GM19099 (cell line): ENCODE results near the gene STPG3.

ENCODE experiments used
- POLR2A ChIP-seq: IDR thresholded peaks from 3 replicates; pipeline ENCODE4 v1.6.1; 2011; ENCODE audit warnings: low read depth; ENCODE audit not compliant: insufficient read length; ENCODE audit errors: extremely low read depth

STPG3 gene

DNA sequence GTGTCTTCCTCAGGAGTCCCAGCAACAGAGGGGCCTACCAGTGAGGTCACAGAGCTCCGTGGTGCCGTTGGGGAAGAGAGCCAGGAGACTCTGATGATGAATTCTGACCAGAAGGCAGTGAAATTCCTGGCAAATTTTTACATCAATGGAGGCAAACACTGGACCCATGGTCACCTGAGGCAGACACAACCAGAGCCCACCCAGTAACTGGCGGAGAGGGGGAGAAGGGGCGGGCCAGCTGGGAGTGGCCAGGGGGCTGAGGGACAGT is at the start of gene STPG3:
TSS of gene STPG3 (plus strand) at position 93 of the 268 bp plus-strand sequence. CDS start at position 94, 1 bp downstream.
- no peak for TF ChIP-seq POLR2A

DNA sequence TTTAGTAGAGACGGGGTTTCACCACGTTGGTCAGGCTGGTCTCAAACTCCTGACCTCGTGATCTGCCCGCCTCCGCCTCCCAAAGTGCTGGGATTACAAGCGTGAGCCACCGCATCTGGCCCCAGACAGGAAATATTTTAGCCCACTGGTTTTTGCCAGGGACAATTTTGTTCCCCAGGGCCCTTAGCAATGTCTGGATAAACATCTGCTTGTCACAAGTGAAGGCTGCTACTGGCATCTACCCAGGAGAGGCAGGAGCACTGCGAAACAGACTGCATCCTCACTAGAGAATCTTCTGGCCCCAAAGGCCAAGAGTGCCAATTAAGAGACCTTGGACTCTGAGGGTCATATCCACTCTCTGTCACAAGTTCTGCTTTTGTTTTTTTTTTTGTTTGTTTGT is 48.1 kb upstream of the STPG3 start:
- no peak for TF ChIP-seq POLR2A

DNA sequence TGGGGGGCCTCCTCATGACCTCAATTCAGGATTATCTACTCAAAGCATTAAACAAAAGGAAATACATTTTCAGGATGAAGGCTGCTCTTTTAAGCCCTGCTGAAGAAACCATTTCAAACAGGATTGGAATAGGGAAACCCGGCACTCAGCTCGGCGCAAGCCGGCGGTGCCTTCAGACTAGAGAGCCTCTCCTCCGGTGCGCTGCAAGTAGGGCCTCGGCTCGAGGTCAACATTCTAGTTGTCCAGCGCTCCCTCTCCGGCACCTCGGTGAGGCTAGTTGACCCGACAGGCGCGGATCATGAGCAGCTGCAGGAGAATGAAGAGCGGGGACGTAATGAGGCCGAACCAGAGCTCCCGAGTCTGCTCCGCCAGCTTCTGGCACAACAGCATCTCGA is 46.4 kb upstream of the STPG3 start:
- no peak for TF ChIP-seq POLR2A

DNA sequence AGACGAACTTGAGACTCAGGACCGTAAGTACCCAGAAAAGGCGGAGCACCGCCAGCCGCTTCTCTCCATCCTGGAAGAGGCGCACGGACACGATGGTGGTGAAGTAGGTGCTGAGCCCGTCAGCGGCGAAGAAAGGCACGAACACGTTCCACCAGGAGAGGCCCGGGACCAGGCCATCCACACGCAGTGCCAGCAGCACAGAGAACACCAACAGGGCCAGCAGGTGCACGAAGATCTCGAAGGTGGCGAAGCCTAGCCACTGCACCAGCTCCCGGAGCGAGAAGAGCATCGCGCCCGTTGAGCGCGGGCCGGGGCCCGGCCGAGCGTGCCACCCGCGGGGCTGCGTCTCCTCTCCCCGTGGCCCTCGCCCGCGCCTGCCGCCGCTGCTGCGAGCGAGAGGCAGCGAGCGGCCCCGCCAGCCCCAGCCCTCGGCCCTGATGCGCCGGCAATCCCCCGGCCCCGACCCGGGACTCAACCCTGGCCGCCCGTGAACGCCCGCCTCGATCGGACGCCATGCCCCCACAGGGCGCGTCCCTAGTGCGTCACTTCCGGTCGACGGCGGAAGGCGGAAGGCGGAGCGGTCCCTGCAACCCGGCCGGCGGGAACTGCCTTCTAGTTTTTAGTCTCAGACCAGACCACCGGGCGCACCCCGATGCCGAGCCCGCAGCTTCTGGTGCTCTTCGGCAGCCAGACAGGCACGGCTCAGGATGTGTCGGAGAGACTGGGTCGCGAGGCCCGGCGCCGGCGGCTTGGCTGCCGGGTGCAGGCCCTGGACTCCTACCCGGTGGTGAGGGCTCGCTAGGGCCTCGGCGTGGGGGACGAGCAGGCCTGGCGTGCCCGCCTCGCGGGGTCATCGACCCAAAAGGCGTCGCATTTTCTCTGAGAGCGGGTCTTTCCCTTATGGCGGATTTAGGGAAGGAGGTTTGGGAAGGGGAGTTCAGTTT is 45.7 kb upstream of the STPG3 start, which contains the start of the genes NDOR1 and TMEM203:
TSS of gene NDOR1 (plus strand) at position 575 of the 944 bp plus-strand sequence. CDS start at position 653, 78 bp downstream.
TSS of gene TMEM203 (minus strand) at position 523 of the 944 bp plus-strand sequence. CDS start at position 289, 234 bp downstream.
- TF ChIP-seq POLR2A = peak; percentile 92

DNA sequence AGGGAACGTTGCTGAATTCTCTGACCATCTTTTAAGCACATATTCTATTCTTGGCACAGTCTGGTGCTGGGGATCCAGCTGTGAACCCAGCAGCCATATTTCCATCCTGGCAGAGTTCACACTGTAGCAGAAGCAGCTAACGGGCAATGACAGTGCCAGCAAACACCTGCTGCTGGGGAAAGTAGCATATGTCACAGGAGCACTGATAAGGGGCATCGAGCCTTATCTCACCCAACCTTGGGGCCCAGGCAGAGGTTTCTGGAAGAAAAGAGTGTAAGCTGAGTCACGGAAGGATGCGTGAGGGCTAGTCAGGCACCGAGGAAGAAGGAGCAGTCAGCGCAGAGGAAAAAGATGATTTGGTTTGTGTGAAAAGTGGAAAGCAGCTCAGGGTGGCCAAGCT is 44.5 kb upstream of the STPG3 start:
- TF ChIP-seq POLR2A = no peak

DNA sequence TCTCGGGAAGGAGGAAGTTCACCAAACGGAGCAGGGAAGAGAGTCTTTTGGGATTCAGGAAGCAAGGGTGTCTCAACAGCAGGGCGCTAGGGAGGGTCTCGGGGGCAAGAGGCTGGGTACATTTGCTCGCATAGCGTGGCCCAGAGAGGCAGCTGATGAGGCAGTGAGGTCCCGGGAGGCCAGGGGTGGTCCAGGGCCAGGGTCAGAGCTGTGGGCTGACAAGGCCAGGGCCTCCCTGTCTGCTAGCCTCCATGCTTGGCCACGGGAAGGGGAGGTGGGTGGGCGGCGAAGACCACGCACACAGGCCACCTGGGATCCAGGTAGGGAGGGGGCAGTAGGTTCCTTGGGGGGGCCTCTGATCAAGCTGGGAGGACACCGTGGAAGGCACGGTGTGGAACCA is 39.6 kb upstream of the STPG3 start:
- TF ChIP-seq POLR2A = no peak

DNA sequence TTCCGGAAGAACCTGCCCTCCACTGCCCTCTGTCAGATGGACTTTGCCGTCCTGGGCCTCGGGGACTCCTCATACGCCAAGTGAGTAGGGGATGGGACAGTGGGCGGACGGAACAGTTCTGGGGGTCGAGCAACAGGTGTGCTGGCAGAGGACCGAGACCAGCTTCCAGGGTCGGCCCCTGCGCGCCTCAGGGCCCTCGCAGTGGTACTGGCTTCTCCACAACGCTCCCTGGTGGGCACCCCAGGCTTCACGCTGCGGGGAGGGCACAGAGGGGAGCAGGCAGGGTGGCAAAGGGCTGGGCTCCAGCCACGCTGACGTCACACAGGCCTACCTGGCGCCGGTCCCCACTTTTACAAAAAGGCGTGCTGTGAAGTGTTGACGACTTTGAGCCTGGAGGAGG is 38.6 kb upstream of the STPG3 start:
- TF ChIP-seq POLR2A = no peak

DNA sequence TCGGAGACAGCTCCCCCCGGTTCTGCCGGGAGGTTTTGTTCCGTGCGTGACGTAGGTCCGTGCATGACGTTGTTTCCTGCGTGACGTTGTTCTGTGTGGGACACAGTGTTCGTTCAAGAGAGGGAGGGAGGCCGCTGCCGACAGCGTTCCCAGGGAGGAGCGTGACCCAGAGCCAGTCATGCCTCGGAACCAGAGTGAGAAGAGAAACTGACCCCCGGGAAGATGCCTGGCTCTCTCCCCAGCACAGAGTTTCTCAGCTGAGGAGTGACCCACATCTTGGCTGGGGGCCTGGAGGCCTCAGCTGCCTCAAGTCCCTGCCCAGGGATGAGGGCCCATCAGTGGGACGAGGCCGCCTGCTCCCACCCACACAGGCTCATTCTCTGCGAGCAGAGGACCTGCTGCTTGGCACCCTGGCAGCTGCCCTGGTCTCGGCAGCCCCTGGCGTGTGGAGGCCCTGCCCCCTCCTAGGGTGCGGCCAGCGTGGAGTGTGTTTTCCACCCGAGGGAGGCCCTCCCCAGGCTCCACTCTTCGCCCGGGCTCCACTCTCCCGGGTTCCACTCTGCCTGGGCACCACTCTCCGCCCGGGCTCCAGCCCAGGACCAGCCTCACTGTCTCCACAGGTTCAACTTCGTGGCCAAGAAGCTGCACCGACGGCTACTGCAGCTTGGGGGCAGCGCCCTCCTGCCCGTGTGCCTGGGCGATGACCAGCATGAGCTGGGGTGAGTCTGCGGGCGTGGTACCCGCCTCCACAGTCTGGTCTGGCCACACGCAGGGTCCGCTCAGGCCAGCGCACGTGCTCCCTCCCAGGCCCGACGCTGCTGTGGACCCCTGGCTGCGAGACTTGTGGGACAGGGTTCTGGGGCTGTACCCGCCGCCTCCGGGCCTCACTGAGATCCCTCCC is 37.7 kb upstream of the STPG3 start:
- TF ChIP-seq POLR2A = no peak

DNA sequence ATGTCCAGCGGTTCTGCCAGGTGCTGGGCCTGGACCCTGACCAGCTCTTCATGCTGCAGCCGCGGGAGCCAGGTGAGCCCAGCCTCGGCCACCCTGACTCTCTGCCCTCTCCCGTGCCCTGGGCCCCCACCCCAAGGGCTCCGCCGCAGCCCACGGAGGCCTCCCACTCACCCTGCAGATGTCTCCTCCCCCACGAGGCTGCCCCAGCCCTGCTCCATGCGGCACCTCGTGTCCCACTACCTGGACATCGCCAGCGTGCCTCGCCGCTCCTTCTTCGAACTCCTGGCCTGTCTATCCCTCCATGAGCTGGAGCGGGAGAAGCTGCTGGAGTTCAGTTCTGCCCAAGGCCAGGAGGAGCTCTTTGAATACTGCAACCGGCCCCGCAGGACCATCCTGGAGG is 36.5 kb upstream of the STPG3 start:
- no peak for TF ChIP-seq POLR2A

DNA sequence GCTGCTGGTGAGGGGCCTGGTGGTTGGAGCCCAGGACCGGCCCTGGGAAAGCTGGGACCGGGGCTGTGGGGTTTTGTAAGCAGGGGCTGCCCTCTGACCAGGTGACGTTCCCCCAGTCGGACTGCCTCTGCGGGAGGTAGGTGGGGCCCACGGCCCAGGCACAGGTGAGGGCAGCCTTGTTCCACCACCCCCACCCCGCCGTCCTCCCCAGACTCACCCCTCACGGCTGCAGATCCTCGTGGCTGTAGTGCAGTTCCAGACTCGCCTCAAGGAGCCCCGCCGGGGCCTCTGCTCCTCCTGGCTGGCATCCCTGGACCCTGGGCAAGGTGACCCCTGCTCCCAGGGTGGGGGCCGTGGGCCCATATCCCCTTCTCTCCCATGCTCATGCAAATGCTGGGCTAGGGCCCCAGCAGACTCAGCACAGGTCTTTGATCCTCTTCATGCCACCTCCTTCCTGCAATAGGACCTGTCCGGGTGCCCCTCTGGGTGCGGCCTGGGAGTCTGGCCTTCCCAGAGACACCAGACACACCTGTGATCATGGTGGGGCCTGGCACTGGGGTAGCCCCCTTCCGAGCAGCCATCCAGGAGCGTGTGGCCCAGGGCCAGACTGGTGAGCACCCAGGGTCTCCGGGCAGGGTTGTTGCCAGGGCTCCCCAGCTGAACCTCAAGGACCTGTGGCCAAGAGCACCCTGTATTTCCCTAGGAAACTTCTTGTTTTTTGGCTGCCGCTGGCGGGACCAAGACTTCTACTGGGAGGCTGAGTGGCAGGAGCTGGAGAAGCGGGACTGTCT is 35.7 kb upstream of the STPG3 start:
- no peak for TF ChIP-seq POLR2A

DNA sequence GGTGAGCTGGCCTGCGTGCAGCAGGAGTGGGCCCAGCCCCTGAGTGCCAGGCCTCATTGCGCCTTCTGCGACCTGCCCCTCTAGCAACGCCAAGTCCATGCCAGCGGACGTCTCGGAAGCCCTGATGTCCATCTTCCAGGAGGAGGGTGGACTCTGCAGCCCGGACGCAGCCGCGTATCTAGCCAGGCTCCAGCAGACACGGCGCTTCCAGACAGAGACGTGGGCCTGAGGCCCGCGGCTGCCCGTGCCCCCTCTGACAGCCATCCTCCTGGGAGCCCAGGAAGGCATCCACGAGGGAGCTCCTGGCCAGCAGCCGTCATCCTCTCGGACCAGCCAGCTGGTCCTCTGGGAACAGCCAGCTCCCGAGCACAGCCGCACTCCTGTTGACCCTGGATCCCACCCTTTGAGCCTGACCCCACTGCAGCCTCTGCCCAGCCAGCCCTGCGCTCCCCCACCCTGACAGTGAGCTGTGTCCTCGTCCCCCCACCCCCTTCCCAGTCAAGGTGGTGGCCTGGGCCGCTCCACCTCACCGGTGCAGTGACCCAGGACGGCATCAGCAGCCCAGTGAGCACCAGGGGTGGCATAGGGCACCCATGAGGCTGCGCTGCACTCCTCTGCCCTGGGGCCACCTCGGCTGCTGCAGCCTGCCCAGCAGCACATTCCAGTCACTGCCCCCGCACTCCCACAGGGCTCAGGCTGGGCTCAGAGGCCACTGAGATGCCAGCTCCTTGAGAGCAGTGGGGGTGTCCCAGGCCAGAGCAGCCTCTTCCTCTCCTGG is 34.7 kb upstream of the STPG3 start:
- no peak for TF ChIP-seq POLR2A

DNA sequence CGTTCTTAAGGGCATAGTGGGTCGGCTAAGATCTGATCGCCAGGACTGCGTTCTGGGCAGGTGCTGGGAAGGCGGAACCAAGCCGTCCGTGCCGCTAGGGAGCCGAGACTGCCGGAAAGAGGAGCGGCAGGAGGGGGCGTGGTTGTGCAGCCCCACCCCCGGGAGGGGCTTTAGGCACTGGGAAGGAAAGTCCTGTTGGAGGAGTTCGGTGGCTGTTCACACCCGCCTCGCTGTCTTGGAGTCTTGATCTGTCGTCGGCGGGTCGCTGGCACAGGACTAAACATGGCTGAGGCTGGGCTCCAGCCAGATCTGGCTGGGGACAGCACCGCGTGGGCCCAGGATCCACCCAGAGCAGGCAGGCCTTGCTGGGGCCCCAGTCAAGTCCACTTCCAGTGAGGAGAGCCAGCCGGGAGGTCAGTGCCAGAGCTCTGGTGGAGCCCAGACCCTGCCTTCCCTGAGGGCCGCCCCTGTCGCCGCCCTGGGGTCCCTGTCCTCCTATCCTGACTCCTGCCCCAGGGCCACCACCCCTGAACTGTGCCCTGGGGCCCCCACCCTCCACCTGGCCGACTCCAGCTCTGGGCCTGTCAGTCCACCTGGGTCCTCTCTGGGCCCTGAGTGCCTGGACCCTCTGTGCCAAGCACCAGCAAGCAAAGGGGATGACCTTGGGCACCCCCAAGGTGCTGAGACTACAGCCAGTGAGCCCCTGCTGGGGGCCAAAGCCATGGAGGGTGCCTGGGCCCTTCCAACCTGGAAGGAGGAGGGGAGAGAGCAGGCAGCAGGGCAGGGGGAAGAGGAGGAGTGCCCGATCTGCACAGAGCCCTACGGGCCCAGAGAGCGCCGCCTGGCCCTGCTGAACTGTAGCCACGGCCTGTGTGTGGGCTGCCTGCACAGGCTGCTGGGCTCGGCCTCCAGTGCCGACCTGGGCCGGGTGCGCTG is 33.5 kb upstream of the STPG3 start:
- TF ChIP-seq POLR2A = no peak

DNA sequence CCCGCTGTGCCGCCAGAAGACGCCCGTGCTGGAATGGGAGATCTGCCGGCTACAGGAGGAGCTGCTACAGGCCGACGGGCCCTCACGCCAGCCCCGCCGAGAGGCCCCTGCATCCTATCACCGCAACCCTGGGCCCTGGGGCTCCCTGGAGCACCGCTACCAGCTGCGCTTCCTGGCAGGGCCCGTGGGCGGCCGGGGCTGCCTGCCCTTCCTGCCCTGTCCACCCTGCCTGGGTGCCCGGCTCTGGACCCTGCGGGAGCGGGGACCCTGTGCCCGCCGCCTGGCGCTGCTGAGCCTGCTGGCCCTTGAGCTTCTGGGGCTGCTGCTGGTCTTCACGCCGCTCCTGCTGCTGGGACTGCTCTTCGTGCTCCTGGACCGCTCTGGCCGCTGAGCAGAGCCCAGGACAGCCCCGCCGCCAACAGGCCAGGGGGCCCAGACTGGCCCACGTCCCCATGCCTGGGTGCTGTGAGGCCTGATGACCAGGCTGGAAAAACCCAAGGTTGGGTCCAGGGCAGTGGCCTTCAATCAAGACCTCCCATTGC is 32.8 kb upstream of the STPG3 start:
- TF ChIP-seq POLR2A = no peak
